ENCODE measurements around the gene EPHA2. TPM values are rescaled to one million over a fixed set of nuclear protein-coding genes. Genes with fewer than 3 reads are reported as not detected.

The EPHA2 gene
- total RNA-seq, 1 experiment from 2014 or later: 263 TPM

DNA sequence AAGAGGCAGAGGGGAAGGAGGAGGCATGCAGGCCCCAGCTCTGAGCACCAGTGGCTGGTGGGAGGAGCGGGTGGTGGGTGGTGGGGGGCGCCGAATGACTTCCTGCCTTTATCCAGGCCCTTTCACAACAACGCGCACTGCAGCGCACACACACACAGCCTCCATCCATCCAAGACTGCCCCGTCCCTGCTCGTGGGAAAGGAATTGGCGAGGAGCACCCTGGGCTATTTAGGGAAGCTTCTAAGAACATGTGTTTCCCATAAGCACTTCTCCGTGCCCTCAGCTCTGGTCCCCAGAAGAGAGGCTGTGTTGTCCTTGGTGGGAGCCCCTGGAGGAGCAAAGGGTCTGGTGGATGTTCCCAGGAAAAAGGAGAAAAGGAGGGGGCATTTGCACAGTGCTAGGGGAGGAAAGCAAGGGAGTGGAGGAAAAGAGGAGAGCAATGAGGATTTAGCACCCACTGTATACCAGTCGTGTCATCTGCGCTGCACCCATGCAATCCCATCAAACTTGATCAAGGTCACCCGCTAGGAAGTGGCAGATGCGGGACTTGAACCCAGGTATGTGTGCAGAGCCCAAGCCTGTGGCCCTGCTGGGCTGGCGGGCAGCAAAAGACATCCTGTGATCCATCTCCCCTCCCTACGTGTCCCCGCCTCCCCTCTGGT, 28.1 kb downstream of the EPHA2 start:
- in situ Hi-C loops (cut with HindIII; ENCODE audit: low pct_unique_long_range_greater_than_20kb, low sequenced_read_pairs) (no loop called here), intact Hi-C loops (cut with micrococcal nuclease; ENCODE audit: unreplicated experiment) (loop anchor here (10.0 kb wide), 1 partner anchor 57 kb away; no protein-coding TSS in a partner anchor)
- TF ChIP-seq POLR2AphosphoS5 (IDR thresholded peaks at IDR 0.05; ENCODE audit: low read depth, low read length): peak; percentile 10; the same call in 1 of the 2 replicates
- TF ChIP-seq, protein P1, sequence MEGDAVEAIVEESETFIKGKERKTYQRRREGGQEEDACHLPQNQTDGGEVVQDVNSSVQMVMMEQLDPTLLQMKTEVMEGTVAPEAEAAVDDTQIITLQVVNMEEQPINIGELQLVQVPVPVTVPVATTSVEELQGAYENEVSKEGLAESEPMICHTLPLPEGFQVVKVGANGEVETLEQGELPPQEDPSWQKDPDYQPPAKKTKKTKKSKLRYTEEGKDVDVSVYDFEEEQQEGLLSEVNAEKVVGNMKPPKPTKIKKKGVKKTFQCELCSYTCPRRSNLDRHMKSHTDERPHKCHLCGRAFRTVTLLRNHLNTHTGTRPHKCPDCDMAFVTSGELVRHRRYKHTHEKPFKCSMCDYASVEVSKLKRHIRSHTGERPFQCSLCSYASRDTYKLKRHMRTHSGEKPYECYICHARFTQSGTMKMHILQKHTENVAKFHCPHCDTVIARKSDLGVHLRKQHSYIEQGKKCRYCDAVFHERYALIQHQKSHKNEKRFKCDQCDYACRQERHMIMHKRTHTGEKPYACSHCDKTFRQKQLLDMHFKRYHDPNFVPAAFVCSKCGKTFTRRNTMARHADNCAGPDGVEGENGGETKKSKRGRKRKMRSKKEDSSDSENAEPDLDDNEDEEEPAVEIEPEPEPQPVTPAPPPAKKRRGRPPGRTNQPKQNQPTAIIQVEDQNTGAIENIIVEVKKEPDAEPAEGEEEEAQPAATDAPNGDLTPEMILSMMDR (IDR thresholded peaks at IDR 0.05): no peak
- H3K27ac ChIP-seq (ENCODE audit: low read length): peak overlapping the region; percentile 84
- H3K27me3 ChIP-seq (ENCODE audit: control insufficient read depth, insufficient read depth, low read length): no peaks in the 10 kb centered on the region
- no peak for DNase-seq (ENCODE audit: low read depth, low spot score)
- no peaks in the 10 kb centered on the region for H3K9me3 ChIP-seq (ENCODE audit: control insufficient read depth, insufficient read depth, low read depth, low read length)
- POLR2A ChIA-PET: no interaction called here
- no peak for ATAC-seq
- H3K4me3 ChIP-seq (ENCODE audit: low read depth in 2 of 2, low read length in 2 of 2): no peak overlapping the region
- peaks cover 87% of the 10 kb centered on the region for H3K4me1 ChIP-seq (ENCODE audit: control insufficient read depth, insufficient read depth, low read length)
- no TSS peak for BruUV-seq (replicated peaks)
- CTCF ChIA-PET: interaction anchor here (0.9 kb wide), 1 partner anchor 28 kb away, joined by 3 read pairs; no protein-coding TSS in a partner anchor
- H3K36me3 ChIP-seq (ENCODE audit: control insufficient read depth, insufficient read depth, low read length): peaks cover 26% of the 10 kb centered on the region

DNA sequence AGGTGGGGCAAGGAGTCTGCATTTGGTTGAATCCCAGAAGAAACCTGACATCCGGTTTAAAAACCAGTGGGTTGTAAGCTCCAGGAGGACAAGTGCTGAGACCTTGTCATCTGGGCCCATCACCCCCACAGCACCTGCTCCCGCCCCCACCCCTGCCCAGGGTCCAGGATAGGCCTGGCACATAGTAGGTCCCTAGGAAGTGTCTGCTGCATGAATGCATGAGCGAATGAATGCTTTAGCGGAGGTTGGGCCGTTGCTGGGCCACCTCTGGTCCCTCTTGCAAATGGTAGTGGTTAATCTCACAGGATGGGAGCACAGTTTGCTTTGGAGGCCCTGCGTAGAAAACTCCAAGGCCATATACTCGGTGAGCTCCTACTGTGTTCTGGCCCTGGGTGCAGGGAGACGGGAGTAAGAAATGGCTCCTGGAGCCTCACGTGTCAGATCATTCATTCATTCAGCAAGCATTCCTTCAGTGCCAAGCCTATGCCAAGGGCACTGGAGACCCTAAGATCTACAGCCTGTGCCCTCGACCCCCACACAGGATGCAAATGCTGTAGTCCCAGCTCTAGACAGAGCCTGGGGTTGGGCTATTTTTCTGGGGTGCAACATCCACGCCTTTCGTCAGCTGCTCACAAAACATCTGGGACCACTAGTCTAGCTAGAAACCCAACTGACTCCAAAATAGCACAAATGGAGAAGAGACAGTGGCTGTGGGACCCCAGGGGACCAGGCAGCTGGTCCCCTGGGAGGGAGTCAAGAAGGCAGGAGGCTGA, 28.9 kb downstream of the EPHA2 start:
- Histone ChIP-seq H3K4me3 (ENCODE audit: low read depth in 2 of 2, low read length in 2 of 2) (no peak overlapping the region), H3K27me3 (ENCODE audit: control insufficient read depth, insufficient read depth, low read length) (no peaks in the 10 kb centered on the region), H3K36me3 (ENCODE audit: control insufficient read depth, insufficient read depth, low read length) (peaks cover 23% of the 10 kb centered on the region), H3K27ac (ENCODE audit: low read length) (peak overlapping the region; percentile 84), H3K4me1 (ENCODE audit: control insufficient read depth, insufficient read depth, low read length) (peaks cover 91% of the 10 kb centered on the region), H3K9me3 (ENCODE audit: control insufficient read depth, insufficient read depth, low read depth, low read length) (no peaks in the 10 kb centered on the region)
- ATAC-seq (no peak), DNase-seq (ENCODE audit: low read depth, low spot score) (no peak)
- in situ Hi-C loops (cut with HindIII; ENCODE audit: low pct_unique_long_range_greater_than_20kb, low sequenced_read_pairs): no loop called here
- BruUV-seq (replicated peaks): no TSS peak
- ChIA-PET POLR2A (no interaction called here), CTCF (no interaction called here)
- intact Hi-C loops (cut with micrococcal nuclease; ENCODE audit: unreplicated experiment): loop anchor here (10.0 kb wide), 1 partner anchor 58 kb away; no protein-coding TSS in a partner anchor
- TF ChIP-seq, protein P2, sequence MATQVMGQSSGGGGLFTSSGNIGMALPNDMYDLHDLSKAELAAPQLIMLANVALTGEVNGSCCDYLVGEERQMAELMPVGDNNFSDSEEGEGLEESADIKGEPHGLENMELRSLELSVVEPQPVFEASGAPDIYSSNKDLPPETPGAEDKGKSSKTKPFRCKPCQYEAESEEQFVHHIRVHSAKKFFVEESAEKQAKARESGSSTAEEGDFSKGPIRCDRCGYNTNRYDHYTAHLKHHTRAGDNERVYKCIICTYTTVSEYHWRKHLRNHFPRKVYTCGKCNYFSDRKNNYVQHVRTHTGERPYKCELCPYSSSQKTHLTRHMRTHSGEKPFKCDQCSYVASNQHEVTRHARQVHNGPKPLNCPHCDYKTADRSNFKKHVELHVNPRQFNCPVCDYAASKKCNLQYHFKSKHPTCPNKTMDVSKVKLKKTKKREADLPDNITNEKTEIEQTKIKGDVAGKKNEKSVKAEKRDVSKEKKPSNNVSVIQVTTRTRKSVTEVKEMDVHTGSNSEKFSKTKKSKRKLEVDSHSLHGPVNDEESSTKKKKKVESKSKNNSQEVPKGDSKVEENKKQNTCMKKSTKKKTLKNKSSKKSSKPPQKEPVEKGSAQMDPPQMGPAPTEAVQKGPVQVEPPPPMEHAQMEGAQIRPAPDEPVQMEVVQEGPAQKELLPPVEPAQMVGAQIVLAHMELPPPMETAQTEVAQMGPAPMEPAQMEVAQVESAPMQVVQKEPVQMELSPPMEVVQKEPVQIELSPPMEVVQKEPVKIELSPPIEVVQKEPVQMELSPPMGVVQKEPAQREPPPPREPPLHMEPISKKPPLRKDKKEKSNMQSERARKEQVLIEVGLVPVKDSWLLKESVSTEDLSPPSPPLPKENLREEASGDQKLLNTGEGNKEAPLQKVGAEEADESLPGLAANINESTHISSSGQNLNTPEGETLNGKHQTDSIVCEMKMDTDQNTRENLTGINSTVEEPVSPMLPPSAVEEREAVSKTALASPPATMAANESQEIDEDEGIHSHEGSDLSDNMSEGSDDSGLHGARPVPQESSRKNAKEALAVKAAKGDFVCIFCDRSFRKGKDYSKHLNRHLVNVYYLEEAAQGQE (IDR thresholded peaks at IDR 0.05; ENCODE audit: insufficient read depth in 1 of 2, low read depth in 2 of 2, low read length in 1 of 2): no peak
- TF ChIP-seq, protein P1 (IDR thresholded peaks at IDR 0.05): no peak
- TF ChIP-seq SIN3A (IDR thresholded peaks at IDR 0.05; ENCODE audit: borderline replicate concordance, insufficient read depth, low read depth, low read length) (no peak), POLR2AphosphoS5 (IDR thresholded peaks at IDR 0.05; ENCODE audit: low read depth, low read length) (no peak; the same call in 1 of the 2 replicates), TCF7L2 (IDR thresholded peaks at IDR 0.05; ENCODE audit: low read depth, low read length) (no peak)
